Measurements from ENCODE around the gene AHNAK.

AHNAK gene

DNA sequence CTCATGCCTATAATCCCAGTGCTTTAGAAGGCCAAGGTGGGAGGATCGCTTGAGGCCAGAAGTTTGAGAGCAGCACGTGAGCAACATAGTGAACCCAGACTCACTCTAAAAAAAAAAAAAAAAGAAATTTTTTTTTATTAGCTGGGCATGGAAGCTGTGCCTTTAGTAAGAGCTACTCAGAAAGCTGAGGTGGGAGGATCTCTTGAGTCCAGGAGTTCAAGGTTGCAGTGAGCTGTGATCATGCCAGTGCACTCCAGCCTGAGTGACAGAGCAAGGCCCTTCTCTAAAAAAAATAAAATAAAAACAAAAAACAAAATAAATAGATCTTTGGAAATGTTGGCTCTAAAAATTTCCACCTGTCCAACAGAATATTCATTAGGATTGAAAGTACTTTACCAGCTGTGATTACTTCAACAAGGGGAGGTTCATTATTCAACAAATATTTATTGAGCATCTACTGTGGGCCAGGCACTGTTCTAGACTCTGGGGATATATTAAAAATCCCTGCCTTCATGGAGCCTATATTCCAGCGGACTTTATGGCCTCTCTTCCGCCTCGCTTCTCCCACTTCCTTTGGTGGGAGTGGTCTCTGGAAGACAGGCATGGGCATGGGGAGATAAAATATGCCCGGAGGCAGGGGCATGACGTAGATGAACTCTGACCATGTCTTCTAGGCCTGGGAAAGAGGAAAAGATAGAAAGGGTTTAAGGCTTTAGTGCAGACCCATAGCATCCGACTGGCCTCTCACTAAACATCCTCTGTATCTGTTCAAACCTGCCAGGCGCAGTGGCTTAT is 47.9 kb downstream of the AHNAK start:
- no peaks in the 10 kb centered on the region for H3K36me3 ChIP-seq (ENCODE audit: control insufficient read depth in 1 of 2, insufficient read depth in 2 of 2, low read length in 2 of 2)

DNA sequence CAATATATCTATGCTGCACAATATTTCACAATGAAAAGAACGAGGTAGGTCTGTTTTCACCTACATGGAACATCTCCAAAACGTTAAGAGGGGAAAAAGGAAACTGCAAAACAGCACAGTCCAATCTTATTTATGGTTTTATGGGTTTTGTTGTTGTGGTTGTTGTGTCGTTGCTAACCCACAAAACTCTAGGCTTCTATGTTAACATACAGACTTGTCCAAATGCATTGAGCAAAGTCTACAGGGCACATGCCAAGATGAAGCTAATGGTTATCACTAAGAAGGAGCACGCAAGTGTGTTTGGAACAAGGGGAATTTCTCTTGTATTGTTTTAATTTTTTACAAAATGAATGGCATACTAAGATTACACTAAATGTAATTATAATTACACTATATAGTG is 48.6 kb downstream of the AHNAK start:
- Histone ChIP-seq H3K27me3 (ENCODE audit: low read depth, low read length) (no peaks in the 10 kb centered on the region), H3K9me3 (ENCODE audit: control insufficient read depth in 1 of 2, low read length in 2 of 2) (no peaks in the 10 kb centered on the region), H3K4me3 (ENCODE audit: low read depth in 1 of 2, low read length in 2 of 2) (no peak overlapping the region), H3K4me1 (ENCODE audit: control insufficient read depth in 1 of 2, insufficient read depth in 2 of 2, low read length in 2 of 2) (peaks cover 12 to 33% of the 10 kb centered on the region in 2 donors), H3K27ac (ENCODE audit: low read length) (peak overlapping the region; percentile 13), H3K36me3 (ENCODE audit: control insufficient read depth in 1 of 2, insufficient read depth in 2 of 2, low read length in 2 of 2) (no peaks in the 10 kb centered on the region)

More for the DNA sequence above, 47.9 kb downstream of the AHNAK start:
- Histone ChIP-seq H3K27ac (ENCODE audit: low read length) (no peak overlapping the region), H3K9me3 (ENCODE audit: control insufficient read depth in 1 of 2, low read length in 2 of 2) (no peaks in the 10 kb centered on the region), H3K4me3 (ENCODE audit: low read depth in 1 of 2, low read length in 2 of 2) (no peak overlapping the region), H3K27me3 (ENCODE audit: low read depth, low read length) (no peaks in the 10 kb centered on the region), H3K4me1 (ENCODE audit: control insufficient read depth in 1 of 2, insufficient read depth in 2 of 2, low read length in 2 of 2) (peaks cover 12 to 33% of the 10 kb centered on the region in 2 donors)

DNA sequence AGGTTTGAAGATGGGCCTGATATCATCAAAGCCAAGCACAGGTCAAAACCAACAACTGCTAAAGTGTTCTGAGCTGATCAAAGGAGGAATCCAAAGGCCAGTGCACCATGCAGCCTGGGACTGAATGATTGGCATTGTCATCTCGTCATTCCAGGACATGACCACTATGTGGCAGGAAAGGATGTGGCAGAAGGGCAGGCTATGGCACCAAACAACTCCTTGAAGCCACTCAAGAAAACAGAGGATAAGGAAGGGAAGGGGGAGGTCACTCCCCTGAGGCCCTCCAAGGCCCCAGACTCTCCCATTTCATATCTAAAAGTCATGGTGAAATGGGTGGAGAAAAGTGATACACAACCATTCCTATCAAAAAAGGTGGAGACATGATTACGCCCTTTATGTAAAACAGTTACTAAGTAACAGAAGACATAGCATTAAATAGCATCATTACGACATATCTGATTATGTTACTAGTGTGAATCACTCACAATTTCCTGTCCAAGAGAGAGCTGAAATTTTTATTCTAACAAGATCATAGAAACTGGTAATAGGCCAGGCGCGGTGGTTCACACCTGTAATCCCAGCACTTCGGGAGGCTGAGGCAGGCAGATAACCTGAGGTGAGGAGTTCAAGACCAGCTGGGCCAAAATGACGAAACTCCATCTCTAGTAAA is 49.3 kb downstream of the AHNAK start:
- Histone ChIP-seq H3K4me1 (ENCODE audit: control insufficient read depth in 1 of 2, insufficient read depth in 2 of 2, low read length in 2 of 2) (peaks cover 5 to 30% of the 10 kb centered on the region in 2 donors), H3K9me3 (ENCODE audit: control insufficient read depth in 1 of 2, low read length in 2 of 2) (no peaks in the 10 kb centered on the region), H3K27ac (ENCODE audit: low read length) (no peak overlapping the region), H3K27me3 (ENCODE audit: low read depth, low read length) (no peaks in the 10 kb centered on the region), H3K4me3 (ENCODE audit: low read depth in 1 of 2, low read length in 2 of 2) (no peak overlapping the region), H3K36me3 (ENCODE audit: control insufficient read depth in 1 of 2, insufficient read depth in 2 of 2, low read length in 2 of 2) (no peaks in the 10 kb centered on the region)

DNA sequence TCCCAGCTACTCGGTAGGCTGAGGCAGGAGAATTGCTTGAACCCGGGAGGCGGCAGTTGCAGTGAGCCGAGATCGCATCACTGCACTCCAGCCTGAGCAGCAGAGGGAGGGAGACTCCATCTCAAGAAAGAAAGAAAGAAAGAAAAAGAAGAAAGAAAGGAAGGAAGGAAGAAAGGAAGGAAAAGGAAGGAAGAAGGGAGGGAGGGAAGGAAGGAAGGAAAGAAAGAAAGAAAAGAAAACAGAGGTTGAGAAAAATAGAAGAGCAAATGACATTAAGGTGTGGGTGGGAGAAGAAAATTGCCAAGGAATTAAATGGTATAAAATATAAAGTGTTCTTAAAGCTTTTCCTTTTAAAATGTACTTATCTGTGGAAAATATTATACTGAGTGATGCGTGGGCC is 49.9 kb downstream of the AHNAK start:
- H3K4me3 ChIP-seq (ENCODE audit: low read depth in 1 of 2, low read length in 2 of 2): no peak overlapping the region
- H3K36me3 ChIP-seq (ENCODE audit: control insufficient read depth in 1 of 2, insufficient read depth in 2 of 2, low read length in 2 of 2): no peaks in the 10 kb centered on the region
- peaks cover 5 to 24% of the 10 kb centered on the region in 2 donors for H3K4me1 ChIP-seq (ENCODE audit: control insufficient read depth in 1 of 2, insufficient read depth in 2 of 2, low read length in 2 of 2)
- H3K9me3 ChIP-seq (ENCODE audit: control insufficient read depth in 1 of 2, low read length in 2 of 2): no peaks in the 10 kb centered on the region
- no peak overlapping the region for H3K27ac ChIP-seq (ENCODE audit: low read length)
- H3K27me3 ChIP-seq (ENCODE audit: low read depth, low read length): no peaks in the 10 kb centered on the region

DNA sequence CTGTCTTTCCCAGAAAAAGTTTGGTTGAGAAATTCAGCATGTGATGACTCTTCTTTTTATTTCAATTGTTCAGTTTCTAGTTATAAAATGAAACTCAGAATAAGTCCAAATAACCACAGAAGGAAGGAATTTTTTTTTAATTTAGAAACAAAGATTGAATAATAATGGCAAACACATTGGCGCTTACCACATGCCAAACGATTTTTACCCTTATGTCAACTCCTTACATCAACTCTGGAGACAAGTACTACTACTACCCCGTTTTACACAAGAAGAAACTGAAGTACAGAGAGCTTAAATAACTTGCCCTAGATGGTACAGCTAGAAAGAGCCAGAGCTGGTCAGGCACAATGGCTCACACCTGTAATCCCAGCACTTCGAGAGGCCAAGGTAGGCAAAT is 52.4 kb downstream of the AHNAK start:
- H3K4me1 ChIP-seq (ENCODE audit: control insufficient read depth in 1 of 2, insufficient read depth in 2 of 2, low read length in 2 of 2): peaks cover 3 to 5% of the 10 kb centered on the region in 2 donors
- no peaks in the 10 kb centered on the region for H3K36me3 ChIP-seq (ENCODE audit: control insufficient read depth in 1 of 2, insufficient read depth in 2 of 2, low read length in 2 of 2)
- H3K27ac ChIP-seq (ENCODE audit: low read length): no peak overlapping the region
- no peaks in the 10 kb centered on the region for H3K27me3 ChIP-seq (ENCODE audit: low read depth, low read length)
- no peaks in the 10 kb centered on the region for H3K9me3 ChIP-seq (ENCODE audit: control insufficient read depth in 1 of 2, low read length in 2 of 2)
- H3K4me3 ChIP-seq (ENCODE audit: low read depth in 1 of 2, low read length in 2 of 2): no peak overlapping the region

DNA sequence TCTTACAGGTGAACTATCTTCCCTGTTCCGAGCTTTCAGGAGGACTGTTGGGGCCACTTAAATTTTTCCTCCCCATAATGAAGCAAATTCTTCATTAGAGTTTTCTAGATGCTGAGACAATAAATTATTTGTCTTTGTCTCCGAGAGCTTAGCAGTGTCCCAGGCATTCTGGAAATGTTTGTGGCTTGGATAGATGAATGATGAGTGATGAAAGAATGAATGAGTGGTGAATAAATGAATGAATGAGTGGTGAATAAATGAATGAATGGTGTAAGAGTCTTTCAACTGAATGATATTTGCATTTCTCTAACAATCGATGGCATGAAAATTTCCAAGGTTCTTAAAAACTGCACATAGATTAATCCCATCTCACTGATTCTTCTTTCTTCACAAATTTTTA is 52.8 kb downstream of the AHNAK start:
- Histone ChIP-seq H3K36me3 (ENCODE audit: control insufficient read depth in 1 of 2, insufficient read depth in 2 of 2, low read length in 2 of 2) (no peaks in the 10 kb centered on the region), H3K9me3 (ENCODE audit: control insufficient read depth in 1 of 2, low read length in 2 of 2) (no peaks in the 10 kb centered on the region), H3K4me1 (ENCODE audit: control insufficient read depth in 1 of 2, insufficient read depth in 2 of 2, low read length in 2 of 2) (peaks cover 5% of the 10 kb centered on the region in 2 donors), H3K27me3 (ENCODE audit: low read depth, low read length) (no peaks in the 10 kb centered on the region), H3K4me3 (ENCODE audit: low read depth in 1 of 2, low read length in 2 of 2) (no peak overlapping the region), H3K27ac (ENCODE audit: low read length) (no peak overlapping the region)

DNA sequence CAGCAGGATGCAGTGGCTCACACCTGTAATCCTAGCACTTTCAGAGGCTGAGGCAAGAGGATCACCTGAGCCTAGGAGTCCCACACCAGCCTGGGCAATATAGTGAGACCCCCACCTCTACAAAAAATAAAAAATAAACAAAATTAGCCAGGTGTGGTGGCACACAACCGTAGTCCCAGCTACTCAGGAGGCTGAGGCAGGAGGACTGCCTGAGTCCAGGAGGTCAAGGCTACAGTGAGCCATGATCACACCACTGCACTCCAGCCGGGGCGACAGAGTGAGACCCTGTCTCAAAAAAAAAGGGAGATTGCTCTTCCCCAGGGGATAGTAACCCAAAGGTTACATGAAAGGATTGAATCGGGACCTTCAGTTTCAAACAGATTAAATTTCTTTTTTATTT is 54.0 kb downstream of the AHNAK start:
- Histone ChIP-seq H3K9me3 (ENCODE audit: control insufficient read depth in 1 of 2, low read length in 2 of 2) (no peaks in the 10 kb centered on the region), H3K27me3 (ENCODE audit: low read depth, low read length) (no peaks in the 10 kb centered on the region), H3K4me1 (ENCODE audit: control insufficient read depth in 1 of 2, insufficient read depth in 2 of 2, low read length in 2 of 2) (peaks cover 10 to 14% of the 10 kb centered on the region in 2 donors), H3K4me3 (ENCODE audit: low read depth in 1 of 2, low read length in 2 of 2) (no peak overlapping the region), H3K27ac (ENCODE audit: low read length) (no peak overlapping the region), H3K36me3 (ENCODE audit: control insufficient read depth in 1 of 2, insufficient read depth in 2 of 2, low read length in 2 of 2) (no peaks in the 10 kb centered on the region)

DNA sequence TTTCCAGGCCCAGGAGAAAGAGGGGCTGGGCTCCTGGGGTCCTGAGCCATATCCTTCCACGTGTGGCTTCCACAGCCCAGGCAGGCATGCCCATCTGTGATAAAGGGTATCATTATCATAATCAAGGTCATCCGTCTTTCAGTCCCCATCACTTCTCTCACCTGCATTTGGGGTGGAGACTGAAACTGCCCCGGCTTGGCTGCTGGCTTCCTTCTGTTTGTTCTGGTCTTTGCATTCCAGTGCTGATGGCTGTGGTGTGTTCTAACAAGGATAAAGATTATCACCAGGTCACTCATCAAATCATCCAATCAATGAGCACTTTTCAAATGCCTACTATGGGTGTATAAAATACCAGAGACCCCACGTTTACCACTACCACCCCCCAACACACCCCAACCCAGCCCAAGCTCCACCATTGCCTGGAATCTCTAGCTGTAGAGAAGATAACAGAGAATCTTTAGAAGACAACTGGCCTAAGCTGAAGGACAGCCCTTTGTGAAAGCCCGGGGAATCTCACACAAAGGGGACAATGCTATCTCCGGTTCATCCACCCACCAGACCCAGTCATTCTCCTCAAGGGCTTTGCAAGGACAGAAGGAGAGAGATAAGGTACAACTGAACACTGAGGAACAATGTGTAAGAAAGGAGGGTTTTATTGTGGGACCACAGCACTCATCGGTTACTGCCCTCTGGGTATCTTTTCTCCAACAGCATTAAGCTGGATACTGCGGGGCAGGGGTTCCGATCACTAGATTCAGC is 54.9 kb downstream of the AHNAK start:
- H3K4me3 ChIP-seq (ENCODE audit: low read depth in 1 of 2, low read length in 2 of 2): no peak overlapping the region
- no peak overlapping the region for H3K27ac ChIP-seq (ENCODE audit: low read length)
- H3K4me1 ChIP-seq (ENCODE audit: control insufficient read depth in 1 of 2, insufficient read depth in 2 of 2, low read length in 2 of 2): peaks cover 5 to 14% of the 10 kb centered on the region in 2 donors
- no peaks in the 10 kb centered on the region for H3K9me3 ChIP-seq (ENCODE audit: control insufficient read depth in 1 of 2, low read length in 2 of 2)
- H3K27me3 ChIP-seq (ENCODE audit: low read depth, low read length): no peaks in the 10 kb centered on the region
- no peaks in the 10 kb centered on the region for H3K36me3 ChIP-seq (ENCODE audit: control insufficient read depth in 1 of 2, insufficient read depth in 2 of 2, low read length in 2 of 2)

DNA sequence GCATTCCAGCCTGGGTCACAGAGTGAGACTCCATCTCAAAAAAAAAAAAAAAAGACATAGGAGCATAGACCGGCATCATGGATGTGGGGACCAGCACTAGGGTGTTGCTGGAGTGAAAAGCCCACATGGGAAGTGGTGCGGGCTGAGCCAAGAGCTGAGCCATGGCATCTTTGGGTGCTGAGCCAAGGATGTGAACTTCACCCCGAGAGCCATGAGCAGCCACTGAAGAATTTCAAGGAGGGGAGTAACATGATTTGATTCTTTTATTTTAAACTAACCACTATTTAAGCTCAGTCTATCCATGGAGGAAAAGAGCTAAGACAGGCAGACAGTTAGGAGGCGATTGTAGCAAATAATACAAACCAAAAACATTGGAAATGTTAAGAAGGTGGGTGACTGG is 57.4 kb downstream of the AHNAK start:
- Histone ChIP-seq H3K4me3 (ENCODE audit: low read depth in 1 of 2, low read length in 2 of 2) (no peak overlapping the region), H3K4me1 (ENCODE audit: control insufficient read depth in 1 of 2, insufficient read depth in 2 of 2, low read length in 2 of 2) (peaks cover 5 to 14% of the 10 kb centered on the region in 2 donors), H3K9me3 (ENCODE audit: control insufficient read depth in 1 of 2, low read length in 2 of 2) (no peaks in the 10 kb centered on the region), H3K27me3 (ENCODE audit: low read depth, low read length) (no peaks in the 10 kb centered on the region), H3K27ac (ENCODE audit: low read length) (no peak overlapping the region), H3K36me3 (ENCODE audit: control insufficient read depth in 1 of 2, insufficient read depth in 2 of 2, low read length in 2 of 2) (no peaks in the 10 kb centered on the region)

DNA sequence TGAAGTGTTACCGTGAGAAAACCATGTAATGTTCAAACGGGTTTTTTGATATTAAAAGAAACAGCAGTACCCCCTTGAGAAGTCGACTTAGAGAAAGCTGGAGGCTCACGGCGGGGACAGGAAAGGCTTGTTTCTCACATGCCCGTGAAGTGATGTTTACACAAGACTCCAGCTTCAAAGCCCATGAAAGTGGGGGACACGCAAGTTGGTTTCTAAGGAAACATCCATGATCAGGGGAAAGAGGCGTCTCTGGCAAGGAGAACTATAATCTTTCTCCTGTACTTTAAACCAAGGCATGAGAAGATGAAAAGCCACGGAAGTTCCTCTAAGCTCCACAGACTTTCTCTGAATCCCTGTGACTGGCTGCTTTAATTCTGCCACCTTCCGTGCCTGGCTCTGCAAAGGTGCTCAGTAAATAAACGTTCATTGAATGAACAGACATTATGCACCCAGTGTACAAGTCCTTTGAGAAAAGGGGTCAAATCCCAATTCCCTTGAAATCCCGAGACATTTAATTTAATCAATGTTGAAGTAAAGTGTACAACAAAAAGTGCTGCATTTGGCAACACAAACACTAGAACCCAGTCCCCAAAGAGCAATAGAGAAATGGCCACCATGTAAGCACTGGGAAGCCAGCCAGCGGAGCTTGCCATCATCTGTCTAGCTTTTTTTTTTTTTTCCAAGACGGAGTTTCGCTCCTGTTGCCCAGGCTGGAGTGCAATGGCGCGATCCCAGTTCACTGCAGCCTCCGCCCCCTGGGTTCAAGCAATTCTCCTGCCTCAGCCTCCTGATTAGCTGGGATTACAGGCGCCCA is 58.7 kb downstream of the AHNAK start:
- no peaks in the 10 kb centered on the region for H3K36me3 ChIP-seq (ENCODE audit: control insufficient read depth in 1 of 2, insufficient read depth in 2 of 2, low read length in 2 of 2)
- H3K27me3 ChIP-seq (ENCODE audit: low read depth, low read length): no peaks in the 10 kb centered on the region
- H3K27ac ChIP-seq (ENCODE audit: low read length): no peak overlapping the region
- H3K4me3 ChIP-seq (ENCODE audit: low read depth in 1 of 2, low read length in 2 of 2): no peak overlapping the region
- H3K4me1 ChIP-seq (ENCODE audit: control insufficient read depth in 1 of 2, insufficient read depth in 2 of 2, low read length in 2 of 2): peaks cover 5 to 14% of the 10 kb centered on the region in 2 donors
- no peaks in the 10 kb centered on the region for H3K9me3 ChIP-seq (ENCODE audit: control insufficient read depth in 1 of 2, low read length in 2 of 2)

DNA sequence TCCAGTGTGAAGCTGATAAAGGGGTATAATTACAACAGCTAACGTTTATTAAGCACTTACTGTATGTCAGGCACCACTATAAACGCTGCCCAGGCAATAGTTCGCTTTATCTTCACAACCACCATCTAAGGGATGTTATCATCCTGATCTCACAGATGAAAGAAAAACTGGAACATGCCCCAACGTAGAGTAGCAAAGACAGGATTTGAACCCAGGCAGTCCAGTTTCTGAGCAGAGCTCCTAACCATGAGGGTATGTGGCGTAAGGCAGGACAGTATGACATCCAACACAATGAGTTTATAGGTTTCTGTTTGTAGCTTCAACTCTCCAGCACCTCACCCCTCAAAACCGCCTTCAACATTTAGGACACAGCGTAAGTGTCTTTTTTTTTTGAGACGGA is 59.5 kb downstream of the AHNAK start:
- Histone ChIP-seq H3K27ac (ENCODE audit: low read length) (no peak overlapping the region), H3K9me3 (ENCODE audit: control insufficient read depth in 1 of 2, low read length in 2 of 2) (no peaks in the 10 kb centered on the region), H3K36me3 (ENCODE audit: control insufficient read depth in 1 of 2, insufficient read depth in 2 of 2, low read length in 2 of 2) (no peaks in the 10 kb centered on the region), H3K4me1 (ENCODE audit: control insufficient read depth in 1 of 2, insufficient read depth in 2 of 2, low read length in 2 of 2) (peaks cover 5 to 14% of the 10 kb centered on the region in 2 donors), H3K4me3 (ENCODE audit: low read depth in 1 of 2, low read length in 2 of 2) (no peak overlapping the region), H3K27me3 (ENCODE audit: low read depth, low read length) (no peaks in the 10 kb centered on the region)

All from muscle layer of duodenum (tissue), 2 donors.